Endothelial cell of umbilical vein (primary cell): ENCODE results near the gene SDHB. TPM values are rescaled to one million over a fixed set of nuclear protein-coding genes. Genes with fewer than 3 reads are reported as not detected.

Experiments
- BruUV-seq: library from RNA; stranded (reverse); fragments of 400-500 nt; replicated peaks from 2 replicates; lab custom pipeline; 2021; lab: Mats Ljungman, UMichigan
- CTCF ChIA-PET: fragments of 300-600, 350-600 bp; sonication (Branson Sonifier 250); formaldehyde crosslinking; loops from one replicate; lab custom pipeline; 2021; ENCODE audit warnings: antibody characterized with exemption, inconsistent platforms; lab: Charles Lee
- POLR2A ChIA-PET: fragments of 300-600, 350-600 bp; sonication (Branson Sonifier 250); formaldehyde crosslinking; loops from one replicate; lab custom pipeline; 2021; ENCODE audit warnings: antibody characterized with exemption, inconsistent platforms; lab: Charles Lee
- DNase-seq: peaks from one replicate; pipeline ENCODE4 v3.0.0-alpha.2; 2011; ENCODE audit warnings: low read depth, low spot score
- FAIRE-seq: peaks from 2 replicates; lab custom pipeline; 2011; peaks lifted over from hg19 to GRCh38; lab: Jason Lieb, UNC
- H2AFZ ChIP-seq: 2 replicates; pipeline ENCODE4 v1.6.0; 2012; ENCODE audit warnings: low read depth, low read length, control low read depth, inconsistent platforms
- H3K27ac ChIP-seq: 2 replicates; pipeline ENCODE4 v1.5.1; 2011; ENCODE audit warnings: low read depth, mild to moderate bottlenecking, control low read depth, low read length, moderate library complexity; ENCODE audit not compliant: insufficient read depth
- H3K27me3 ChIP-seq, 2 experiments: 2 replicates each; pipeline versions ENCODE4 v1.6.0 to v1.6.1; 2011; ENCODE audit warnings: low read length in 2 of 2, mixed read lengths in 1 of 2; ENCODE audit not compliant: control insufficient read depth in 2 of 2, insufficient read depth in 2 of 2
- H3K36me3 ChIP-seq, 2 experiments: 2 replicates in 1 of 2; 3 replicates in 1 of 2; pipeline ENCODE4 v1.5.1; 2011; ENCODE audit warnings: low read length in 2 of 2, mild to moderate bottlenecking in 1 of 2, moderate library complexity in 1 of 2; ENCODE audit not compliant: control insufficient read depth in 2 of 2, insufficient read depth in 2 of 2; ENCODE audit errors: extremely low read depth in 1 of 2
- H3K4me1 ChIP-seq: 3 replicates; pipeline ENCODE4 v1.5.1; 2011; ENCODE audit warnings: mild to moderate bottlenecking, low read length; ENCODE audit not compliant: control insufficient read depth, insufficient read depth; ENCODE audit errors: extremely low read depth
- H3K4me2 ChIP-seq: 2 replicates; pipeline ENCODE4 v1.6.1; 2011; ENCODE audit warnings: low read length, control low read depth, mixed read lengths; ENCODE audit not compliant: insufficient read depth
- H3K4me3 ChIP-seq, 3 experiments: fragments of 200-600 bp in 1 of 3; sonication (generic), shearing (Covaris generic) in 1 of 3; replicated peaks in 1 of 3; 2 replicates each; pipeline ENCODE4 v1.5.1; 2011 to 2016; ENCODE audit warnings: control low read depth in 3 of 3, low read length in 3 of 3, mild to moderate bottlenecking in 2 of 3, inconsistent platforms in 1 of 3, low read depth in 1 of 3, moderate library complexity in 1 of 3; ENCODE audit not compliant: insufficient read depth in 1 of 3
- H3K79me2 ChIP-seq: 2 replicates; pipeline ENCODE4 v1.6.0; 2012; ENCODE audit warnings: low read length, inconsistent platforms; ENCODE audit not compliant: control insufficient read depth, insufficient read depth
- H3K9ac ChIP-seq: replicated peaks from 2 replicates; pipeline ENCODE3; 2011; ENCODE audit warnings: low read length, control low read depth; ENCODE audit not compliant: insufficient read depth; ENCODE audit errors: extremely low read depth
- H3K9me1 ChIP-seq: replicated peaks from 3 replicates; pipeline ENCODE4 v1.6.0; 2011; ENCODE audit warnings: mild to moderate bottlenecking, low read length; ENCODE audit not compliant: control insufficient read depth, insufficient read depth; ENCODE audit errors: extremely low read depth
- H3K9me3 ChIP-seq: replicated peaks from 2 replicates; pipeline ENCODE4 v1.5.1; 2012; ENCODE audit warnings: low read length, inconsistent platforms; ENCODE audit not compliant: control insufficient read depth, insufficient read depth
- H4K20me1 ChIP-seq: replicated peaks from 2 replicates; pipeline ENCODE3; 2011; ENCODE audit warnings: mild to moderate bottlenecking, low read length; ENCODE audit not compliant: control insufficient read depth, insufficient read depth; ENCODE audit errors: extremely low read depth
- CTCF ChIP-seq, 2 donors: IDR thresholded peaks; 1 replicate in 1 of 2; 2 replicates in 1 of 2; pipeline ENCODE4 v1.5.1; 2011; ENCODE audit warnings: low read length in 2 of 2, mild to moderate bottlenecking in 2 of 2, moderate library complexity in 2 of 2, control low read depth in 1 of 2, inconsistent platforms in 1 of 2, low read depth in 1 of 2; ENCODE audit not compliant: insufficient read depth in 1 of 2; ENCODE audit errors: extremely low read depth in 1 of 2
- EZH2 ChIP-seq: IDR thresholded peaks from 2 replicates; pipeline ENCODE4 v1.6.1; 2012; ENCODE audit warnings: borderline replicate concordance, low read depth, mild to moderate bottlenecking, moderate library complexity, low read length, inconsistent platforms; ENCODE audit not compliant: severe bottlenecking
- FOS ChIP-seq: IDR thresholded peaks from 2 replicates; pipeline ENCODE4 v1.6.1; 2011; ENCODE audit warnings: mild to moderate bottlenecking, low read length, moderate library complexity, borderline replicate concordance; ENCODE audit not compliant: insufficient read depth
- GATA2 ChIP-seq: IDR thresholded peaks from 2 replicates; pipeline ENCODE4 v1.7.0; 2011; ENCODE audit warnings: low read depth, mild to moderate bottlenecking, moderate library complexity, mixed read lengths, low read length; ENCODE audit not compliant: insufficient read length, insufficient read depth
- JUN ChIP-seq: IDR thresholded peaks from 2 replicates; pipeline ENCODE4 v1.6.1; 2011; ENCODE audit warnings: borderline replicate concordance, low read depth; ENCODE audit not compliant: insufficient read length, insufficient read depth
- MAX ChIP-seq: IDR thresholded peaks from 2 replicates; pipeline ENCODE4 v1.6.1; 2011; ENCODE audit not compliant: insufficient read depth, insufficient read length
- MYC ChIP-seq: IDR thresholded peaks from one replicate; pipeline ENCODE4 v1.6.1; 2011; ENCODE audit warnings: mild to moderate bottlenecking, low read depth, low read length
- POLR2A ChIP-seq: IDR thresholded peaks from 2 replicates; pipeline ENCODE4 v1.6.1; 2012; ENCODE audit warnings: low read depth, mild to moderate bottlenecking, control low read depth, low read length
- POLR2AphosphoS5 ChIP-seq: IDR thresholded peaks from 2 replicates; pipeline ENCODE4 v1.6.1; 2012; ENCODE audit warnings: low read depth, mild to moderate bottlenecking, control low read depth, low read length, moderate library complexity; ENCODE audit not compliant: insufficient read depth
- dilution Hi-C: fragments of 300-500 bp; cut with MboI; formaldehyde crosslinking; loops from one replicate; pipeline ENCODE4 v1.15.0; 2019; ENCODE audit warnings: low sequenced_read_pairs; ENCODE audit not compliant: extremely low pct_ligation_motif_present
- intact Hi-C: fragments of 100-400 bp; cut with micrococcal nuclease; formaldehyde crosslinking; loops from one replicate; pipeline ENCODE4 v1.10.0; 2022
- polyA plus RNA-seq, 4 experiments: library from polyadenylated mRNA; depleted of rRNA in 3 of 4; stranded (reverse) in 3 of 4; unstranded in 1 of 4; fragments of >200 nt; gene quantifications; 2 replicates each; pipeline versions ENCODE4 v1.2.1 to v1.2.3, GENCODE V29; 2011 to 2012; ENCODE audit warnings: missing spikeins in 1 of 4
- total RNA-seq: library from RNA; stranded (reverse); gene quantifications from 2 replicates; pipeline ENCODE4 v1.2.3, GENCODE V29; 2021

The SDHB gene
- total and polyA plus RNA-seq, 2 donors (not counting 3 experiments of a cell fraction or from before 2014, with no cell fraction given) = 96.2 to 98.1 TPM

GRCh38 chr1:17021896-17022295 is 31.9 kb downstream of the SDHB start:
- no peaks in the 10 kb centered on the region for H3K4me1 ChIP-seq
- H3K9ac ChIP-seq = no peak overlapping the region
- CTCF ChIA-PET = interaction anchor here (0.9 to 1.4 kb wide), 2 partner anchors 11 to 70 kb away, joined by 3 read pairs; no protein-coding TSS in a partner anchor
- H2AFZ ChIP-seq = no peak overlapping the region
- H3K79me2 ChIP-seq = no peaks in the 10 kb centered on the region
- dilution Hi-C loops = no loop called here
- H3K27ac ChIP-seq = no peak overlapping the region
- H3K9me3 ChIP-seq = no peaks in the 10 kb centered on the region
- POLR2A ChIA-PET = interaction anchor here (0.6 kb wide), 1 partner anchor 7 kb away, joined by 3 read pairs; no protein-coding TSS in a partner anchor
- DNase-seq (no peak), FAIRE-seq (no peak)
- no peaks in the 10 kb centered on the region for H3K9me1 ChIP-seq
- no peak overlapping the region for H3K4me3 ChIP-seq
- no TSS peak for BruUV-seq
- no peak overlapping the region for H3K4me2 ChIP-seq
- no peaks in the 10 kb centered on the region for H4K20me1 ChIP-seq
- intact Hi-C loops = no loop called here
- no peaks in the 10 kb centered on the region for H3K27me3 ChIP-seq
- H3K36me3 ChIP-seq = peaks cover 22 to 41% of the 10 kb centered on the region in 2 experiments
- TF ChIP-seq MAX = no peak
- no peak for TF ChIP-seq POLR2A
- TF ChIP-seq EZH2 = no peak
- TF ChIP-seq POLR2AphosphoS5 = no peak
- TF ChIP-seq CTCF (IDR thresholded peaks at IDR 0.05; ENCODE audit: extremely low read depth in 1 of 2, insufficient read depth in 1 of 2, low read depth in 1 of 2, low read length in 2 of 2) = no peak
- no peak for TF ChIP-seq GATA2
- no peak for TF ChIP-seq FOS
- no peak for TF ChIP-seq MYC
- no peak for TF ChIP-seq JUN
